ENCODE measurements around the gene HPS1.

GRCh38 chr10:98414932-98415730 lies 31.6 kb downstream of the HPS1 start, which contains the start of gene PYROXD2:
- TF ChIP-seq CTCF (conservative IDR thresholded peaks at IDR 0.05) (no peak), ZFX (IDR thresholded peaks at IDR 0.05) (peak; percentile 77)

Data from C4-2B (cell line).